IPS-18a (cell line): ENCODE measurements around the gene PCDH18.
A peak's percentile ranks its signal among the peaks of the same experiment; 100 is the strongest.
"Not testable (repeated sequence)": the region's sequence is repeated elsewhere in the genome, so short reads cannot be mapped to it uniquely, and the experiment has no call there.

Experiments used
- H3K27ac ChIP-seq: one replicate; pipeline ENCODE4 v1.5.1; 2013; ENCODE audit warnings: low read length
- H3K27me3 ChIP-seq: one replicate; pipeline ENCODE4 v1.6.1; 2013; ENCODE audit warnings: mild to moderate bottlenecking, low read length; ENCODE audit not compliant: control insufficient read depth, insufficient read depth
- H3K36me3 ChIP-seq: one replicate; pipeline ENCODE4 v1.6.1; 2013; ENCODE audit warnings: low read depth, low read length; ENCODE audit not compliant: control insufficient read depth
- H3K4me1 ChIP-seq: one replicate; pipeline ENCODE4 v1.6.1; 2013; ENCODE audit warnings: low read depth, low read length; ENCODE audit not compliant: control insufficient read depth
- H3K4me3 ChIP-seq: one replicate; pipeline ENCODE4 v1.5.1; 2013; ENCODE audit warnings: low read length
- H3K9ac ChIP-seq: one replicate; pipeline ENCODE4 v1.6.1; 2013; ENCODE audit warnings: mild to moderate bottlenecking, low read length, moderate library complexity
- H3K9me3 ChIP-seq: one replicate; pipeline ENCODE4 v1.6.1; 2013; ENCODE audit warnings: low read depth, low read length; ENCODE audit not compliant: control insufficient read depth

Gene PCDH18

DNA sequence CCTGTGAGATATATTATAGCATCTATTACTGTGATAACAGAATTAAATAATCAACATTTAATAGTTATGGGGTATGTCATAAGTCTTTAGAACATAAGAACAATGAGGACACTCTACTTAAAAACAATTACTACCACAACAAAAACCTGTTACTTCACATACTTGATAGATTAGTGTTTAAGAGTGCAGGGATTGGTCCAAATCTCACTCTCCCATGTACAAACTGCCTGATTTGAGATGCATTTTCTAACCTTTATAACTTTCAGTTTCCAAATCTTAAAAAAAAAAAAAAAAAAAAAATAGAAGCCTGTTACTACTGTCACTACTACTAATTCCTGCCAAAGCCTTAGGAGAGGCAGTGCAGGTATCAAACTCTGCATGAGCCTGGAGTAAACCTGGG is 5.6 kb downstream of the PCDH18 start:
- H3K9me3 ChIP-seq, result no peaks in the 10 kb centered on the region
- H3K36me3 ChIP-seq, result peaks cover 86% of the 10 kb centered on the region
- no peaks in the 10 kb centered on the region for H3K27me3 ChIP-seq
- H3K4me1 ChIP-seq, result peaks cover 19% of the 10 kb centered on the region
- H3K4me3 ChIP-seq, result no peak overlapping the region
- no peak overlapping the region for H3K27ac ChIP-seq
- H3K9ac ChIP-seq, result no peak overlapping the region

DNA sequence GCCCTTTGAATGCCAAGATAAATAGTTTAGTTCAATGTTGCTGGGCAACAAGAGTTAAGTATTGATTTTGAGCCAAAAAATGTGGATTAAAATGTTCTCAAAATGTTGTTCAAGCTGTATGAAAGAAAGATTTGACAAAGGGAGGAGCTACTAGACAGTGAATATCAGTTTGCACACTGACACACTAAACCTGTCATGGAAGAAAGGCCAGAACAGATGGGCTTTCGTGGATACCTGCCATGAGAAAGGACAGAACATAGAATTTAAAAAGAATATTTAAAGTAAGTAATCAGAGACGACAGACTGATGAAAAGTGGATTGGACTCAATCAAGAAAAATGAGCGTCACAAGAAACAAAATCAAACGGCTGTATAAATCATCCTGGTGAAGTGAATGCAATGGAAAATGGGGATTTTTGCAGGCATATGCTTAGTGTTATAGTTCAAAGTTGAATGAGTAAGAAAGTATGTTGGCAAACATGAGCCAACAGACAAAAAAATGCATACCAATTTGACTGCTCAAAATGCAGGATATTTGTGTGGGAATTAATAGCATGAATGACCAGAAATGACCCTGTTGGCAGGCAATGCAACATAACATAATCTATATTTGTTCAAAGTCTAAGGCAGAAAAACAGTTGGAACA is 7.4 kb downstream of the PCDH18 start:
- H3K27me3 ChIP-seq, result no peaks in the 10 kb centered on the region
- no peak overlapping the region for H3K4me3 ChIP-seq
- peaks cover 93% of the 10 kb centered on the region for H3K36me3 ChIP-seq
- no peak overlapping the region for H3K9ac ChIP-seq
- H3K9me3 ChIP-seq, result no peaks in the 10 kb centered on the region
- no peak overlapping the region for H3K27ac ChIP-seq
- peaks cover 12% of the 10 kb centered on the region for H3K4me1 ChIP-seq

DNA sequence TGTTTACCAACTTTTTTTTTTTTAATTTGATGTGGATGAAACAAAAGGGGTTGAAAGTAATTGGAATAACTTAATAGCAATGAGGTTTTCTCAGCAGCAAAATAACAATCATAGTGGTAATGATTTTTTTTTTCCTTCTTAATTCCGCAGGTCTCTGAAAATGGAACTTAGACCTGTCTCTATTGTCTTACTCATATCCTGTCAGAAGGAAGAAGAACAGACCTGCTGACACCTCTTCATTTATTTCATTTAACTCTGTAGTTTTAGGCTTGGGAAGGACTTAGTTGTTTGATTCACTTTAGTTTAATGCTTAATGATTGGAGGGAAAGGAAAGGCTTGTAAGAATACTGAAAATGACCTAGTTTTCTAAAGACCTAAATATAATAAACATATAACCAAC is 9.0 kb downstream of the PCDH18 start:
- Histone ChIP-seq H3K9ac (no peak overlapping the region), H3K4me3 (no peak overlapping the region), H3K4me1 (peaks cover 5% of the 10 kb centered on the region), H3K9me3 (no peaks in the 10 kb centered on the region), H3K36me3 (peaks cover 79% of the 10 kb centered on the region), H3K27me3 (no peaks in the 10 kb centered on the region), H3K27ac (no peak overlapping the region)

DNA sequence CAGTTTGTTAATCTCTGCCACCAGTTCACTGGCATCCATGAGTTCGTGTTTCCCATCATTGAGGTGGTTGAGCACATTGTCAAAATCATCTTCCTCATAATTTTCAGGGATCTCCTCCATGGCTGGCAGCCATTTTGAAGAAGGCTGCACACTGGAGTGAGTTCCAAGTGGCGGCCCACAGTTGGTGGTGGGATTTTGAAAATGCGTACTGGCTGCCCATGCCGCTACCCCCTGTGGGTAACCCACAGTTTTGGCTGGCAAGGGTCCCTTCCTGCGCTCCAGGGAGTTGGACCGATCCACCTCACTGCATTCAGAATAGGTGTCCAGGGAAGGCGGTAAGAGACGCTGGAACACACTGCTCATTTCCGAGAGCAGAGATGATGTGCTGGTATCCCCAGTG is 11.2 kb downstream of the PCDH18 start:
- Histone ChIP-seq H3K27me3 (no peaks in the 10 kb centered on the region), H3K27ac (no peak overlapping the region), H3K4me3 (no peak overlapping the region), H3K4me1 (no peaks in the 10 kb centered on the region), H3K9me3 (no peaks in the 10 kb centered on the region), H3K36me3 (peaks cover 58% of the 10 kb centered on the region), H3K9ac (no peak overlapping the region)

DNA sequence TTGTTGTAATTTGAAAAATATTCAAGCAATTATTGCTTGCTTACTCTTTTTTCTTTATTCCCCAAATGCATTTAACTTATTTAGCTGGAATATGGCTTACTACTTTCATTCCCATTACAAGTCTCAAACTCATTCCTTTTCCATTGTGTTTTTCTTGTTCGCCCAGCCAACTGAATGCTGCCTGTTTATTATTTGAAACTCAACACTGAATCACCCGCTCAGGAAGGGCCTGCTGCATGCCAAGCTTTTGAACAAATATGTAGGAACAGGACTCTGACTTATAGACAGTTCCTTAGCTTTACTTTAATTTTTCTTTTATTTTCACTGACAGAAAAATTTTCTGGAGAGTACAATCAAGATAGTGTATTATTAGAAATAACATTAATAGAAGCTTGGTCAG is 12.9 kb downstream of the PCDH18 start:
- no peak overlapping the region for H3K9ac ChIP-seq
- no peak overlapping the region for H3K4me3 ChIP-seq
- peaks cover 44% of the 10 kb centered on the region for H3K36me3 ChIP-seq
- no peaks in the 10 kb centered on the region for H3K9me3 ChIP-seq
- no peak overlapping the region for H3K27ac ChIP-seq
- peaks cover 10% of the 10 kb centered on the region for H3K4me1 ChIP-seq
- no peaks in the 10 kb centered on the region for H3K27me3 ChIP-seq

DNA sequence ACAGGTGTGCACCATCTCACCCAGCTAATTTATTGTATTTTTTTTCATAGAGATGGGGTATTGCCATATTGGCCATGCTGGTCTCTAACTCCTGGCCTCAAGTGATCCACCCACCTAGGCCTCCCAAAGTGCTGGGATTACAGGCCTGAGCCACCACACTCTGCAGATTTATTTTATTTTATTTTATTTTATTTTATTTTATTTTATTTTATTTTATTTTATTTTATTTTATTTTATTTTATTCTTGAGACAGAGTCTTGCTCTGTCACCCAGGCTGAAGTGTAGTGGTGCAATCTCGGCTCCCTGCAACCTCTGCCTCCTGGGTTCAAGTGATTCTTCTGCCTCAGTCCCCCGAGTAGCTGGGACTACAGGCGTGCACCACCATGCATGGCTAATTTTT is 15.0 kb downstream of the PCDH18 start:
- not testable (repeated sequence) for H3K27ac ChIP-seq, H3K9ac ChIP-seq, H3K9me3 ChIP-seq, H3K4me1 ChIP-seq, H3K4me3 ChIP-seq, H3K27me3 ChIP-seq
- H3K36me3 ChIP-seq, result peaks cover 25% of the 10 kb centered on the region

DNA sequence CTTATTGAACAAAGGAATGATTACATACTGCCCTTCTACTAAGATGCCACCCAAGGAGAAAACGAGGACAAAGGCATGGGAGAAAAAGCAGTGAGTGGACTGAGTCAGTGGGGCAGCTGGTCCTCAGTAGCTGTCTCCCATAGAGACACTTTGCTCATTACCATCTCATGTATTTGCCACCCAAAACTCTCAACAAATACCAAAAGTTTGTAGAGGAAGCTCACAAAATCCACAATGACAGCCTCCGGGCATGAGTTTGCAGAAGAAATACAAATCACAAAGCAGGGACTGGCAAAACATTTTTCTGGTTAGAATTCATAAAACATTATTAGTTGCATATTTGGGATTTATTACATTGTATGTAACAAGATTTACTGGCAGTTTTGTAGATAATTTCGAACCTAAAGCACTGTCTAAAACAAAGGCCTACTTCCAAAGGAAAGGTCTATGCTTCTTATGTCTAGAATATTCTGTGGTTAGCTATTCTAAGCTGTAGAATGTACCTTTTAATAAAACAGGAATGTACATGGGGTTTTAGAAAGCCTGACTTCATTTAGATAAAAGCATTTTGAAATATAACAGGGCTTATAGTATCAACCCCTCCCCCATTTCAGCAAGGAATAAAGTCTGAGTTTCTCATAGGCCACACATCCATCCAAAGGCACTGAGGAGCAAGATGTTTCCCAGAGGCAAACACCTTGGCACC is 17.7 kb downstream of the PCDH18 start:
- no peaks in the 10 kb centered on the region for H3K27me3 ChIP-seq
- H3K9ac ChIP-seq, result no peak overlapping the region
- no peaks in the 10 kb centered on the region for H3K36me3 ChIP-seq
- H3K27ac ChIP-seq, result no peak overlapping the region
- H3K4me3 ChIP-seq, result no peak overlapping the region
- peaks cover 26% of the 10 kb centered on the region for H3K4me1 ChIP-seq
- H3K9me3 ChIP-seq, result no peaks in the 10 kb centered on the region

DNA sequence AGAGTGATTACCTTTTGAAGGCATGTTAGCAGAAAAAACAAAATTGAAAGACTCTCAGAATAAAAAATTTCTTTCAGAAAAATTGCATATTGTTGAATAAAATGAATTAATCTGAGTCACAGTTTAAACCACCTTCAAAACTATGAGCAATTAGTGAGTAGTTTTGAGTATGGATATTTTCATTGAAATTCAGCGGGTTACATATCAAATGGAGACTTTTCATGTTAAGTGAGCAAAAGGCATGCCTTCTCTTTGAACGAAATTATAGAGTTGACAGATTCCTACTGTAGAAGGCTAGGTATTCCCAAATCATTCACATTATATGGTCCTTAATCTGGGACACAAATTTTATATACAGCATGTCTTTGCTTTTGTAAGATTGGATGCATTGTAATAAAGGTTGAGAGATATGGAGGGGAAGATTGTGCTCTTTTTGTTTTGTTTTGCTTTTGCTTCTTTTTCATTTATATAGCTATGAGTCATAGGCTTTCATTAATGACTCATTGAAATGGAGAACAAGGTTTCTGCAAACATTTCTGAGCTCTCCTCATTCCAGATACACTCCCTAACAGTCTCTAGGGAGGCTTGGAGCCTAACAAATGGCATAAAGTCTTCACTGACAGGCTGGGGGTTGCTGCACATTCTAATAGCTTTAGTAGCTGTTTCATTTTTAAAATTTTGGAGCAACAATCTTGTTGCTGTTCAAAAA is 21.6 kb downstream of the PCDH18 start:
- H3K9me3 ChIP-seq, result no peaks in the 10 kb centered on the region
- H3K27me3 ChIP-seq, result no peaks in the 10 kb centered on the region
- H3K4me3 ChIP-seq, result no peak overlapping the region
- H3K27ac ChIP-seq, result no peak overlapping the region
- peaks cover 26% of the 10 kb centered on the region for H3K4me1 ChIP-seq
- H3K36me3 ChIP-seq, result no peaks in the 10 kb centered on the region
- H3K9ac ChIP-seq, result no peak overlapping the region

DNA sequence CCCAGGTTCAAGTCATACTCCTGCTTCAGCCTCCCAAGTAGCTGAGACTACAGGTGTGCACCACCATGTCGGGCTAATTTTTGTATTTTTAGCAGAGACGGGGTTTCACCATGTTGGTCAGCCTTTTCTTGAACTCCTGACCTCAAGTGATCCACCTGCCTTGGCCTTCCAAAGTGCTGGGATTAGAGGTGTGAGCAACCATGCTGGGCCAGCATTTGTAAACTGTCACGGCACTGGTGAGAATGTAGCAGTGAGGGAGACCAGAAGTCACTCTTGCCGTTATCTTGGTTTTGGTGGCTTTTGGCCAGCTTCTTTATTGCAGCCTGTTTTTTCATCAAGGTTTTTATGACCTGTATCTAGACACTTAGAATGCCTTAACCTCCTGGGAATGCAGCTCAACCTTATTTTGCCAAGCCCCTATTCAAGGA is 22.4 kb downstream of the PCDH18 start:
- Histone ChIP-seq H3K4me1 (peaks cover 19% of the 10 kb centered on the region), H3K36me3 (no peaks in the 10 kb centered on the region), H3K9me3 (no peaks in the 10 kb centered on the region), H3K27me3 (no peaks in the 10 kb centered on the region), H3K9ac (no peak overlapping the region), H3K27ac (no peak overlapping the region), H3K4me3 (no peak overlapping the region)

DNA sequence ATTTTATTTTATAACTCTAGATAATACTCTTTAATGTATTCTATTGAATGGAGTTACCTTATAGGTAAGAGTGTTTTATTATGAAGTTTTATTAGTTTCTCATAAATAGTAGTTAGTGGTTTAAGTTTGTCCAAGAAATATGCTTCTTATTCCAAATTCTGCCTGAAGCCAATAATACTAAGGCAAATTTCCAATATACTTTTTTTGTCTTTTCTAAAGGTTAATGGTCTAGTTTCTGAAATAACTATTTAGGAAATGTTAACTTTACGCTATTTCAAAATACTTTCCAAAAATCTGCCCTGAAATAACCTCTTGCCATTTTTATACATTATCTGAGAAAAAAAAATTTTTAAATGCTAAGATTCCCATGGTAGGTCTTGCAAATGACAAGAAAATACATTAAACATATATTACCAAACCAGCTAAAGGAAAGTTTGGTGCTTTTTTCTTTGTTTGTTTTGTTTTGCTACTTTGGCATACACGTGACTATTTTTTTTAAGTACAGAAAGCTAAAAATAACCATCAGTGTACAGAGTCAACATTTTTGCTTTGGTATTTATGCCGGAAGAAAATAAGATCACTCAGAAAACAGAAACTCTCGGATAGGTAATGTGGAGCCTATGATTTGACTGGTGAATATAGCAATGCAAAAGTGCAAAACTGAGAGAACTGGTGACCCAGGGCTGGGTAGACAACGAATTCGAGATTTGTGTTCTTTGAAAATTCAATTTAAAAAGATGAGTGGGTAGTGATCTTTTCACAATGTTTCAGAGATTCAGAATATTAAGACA is 29.8 kb downstream of the PCDH18 start:
- Histone ChIP-seq H3K27ac (no peak overlapping the region), H3K9ac (no peak overlapping the region), H3K4me1 (no peaks in the 10 kb centered on the region), H3K36me3 (no peaks in the 10 kb centered on the region), H3K4me3 (no peak overlapping the region), H3K27me3 (no peaks in the 10 kb centered on the region), H3K9me3 (no peaks in the 10 kb centered on the region)

DNA sequence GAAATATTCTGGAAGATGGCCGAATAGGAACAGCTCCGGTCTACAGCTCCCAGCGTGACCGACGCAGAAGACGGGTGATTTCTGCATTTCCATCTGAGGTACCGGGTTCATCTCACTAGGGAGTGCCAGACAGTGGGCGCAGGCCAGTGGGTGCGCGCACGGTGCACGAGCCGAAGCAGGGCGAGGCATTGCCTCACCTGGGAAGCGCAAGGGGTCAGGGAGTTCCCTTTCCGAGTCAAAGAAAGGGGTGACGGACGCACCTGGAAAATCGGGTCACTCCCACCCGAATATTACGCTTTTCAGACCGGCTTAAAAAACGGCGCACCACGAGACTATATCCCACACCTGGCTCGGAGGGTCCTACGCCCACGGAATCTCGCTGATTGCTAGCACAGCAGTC is 36.0 kb downstream of the PCDH18 start:
- H3K9ac ChIP-seq, H3K36me3 ChIP-seq, H3K27me3 ChIP-seq, H3K9me3 ChIP-seq, H3K4me1 ChIP-seq, H3K27ac ChIP-seq: not testable (repeated sequence)
- H3K4me3 ChIP-seq, result peak overlapping the region; percentile 8
